GM21528 (cell line): Measurements from ENCODE around the gene LAIR2.

Experiments used
- ATAC-seq: cut with Tn5 transposase; IDR thresholded peaks from one replicate; pipeline ENCODE4 v1.9.1; 2021; ENCODE audit warnings: mild to moderate bottlenecking, moderate library complexity; ENCODE audit not compliant: unreplicated experiment, low FRiP score

LAIR2 gene

DNA sequence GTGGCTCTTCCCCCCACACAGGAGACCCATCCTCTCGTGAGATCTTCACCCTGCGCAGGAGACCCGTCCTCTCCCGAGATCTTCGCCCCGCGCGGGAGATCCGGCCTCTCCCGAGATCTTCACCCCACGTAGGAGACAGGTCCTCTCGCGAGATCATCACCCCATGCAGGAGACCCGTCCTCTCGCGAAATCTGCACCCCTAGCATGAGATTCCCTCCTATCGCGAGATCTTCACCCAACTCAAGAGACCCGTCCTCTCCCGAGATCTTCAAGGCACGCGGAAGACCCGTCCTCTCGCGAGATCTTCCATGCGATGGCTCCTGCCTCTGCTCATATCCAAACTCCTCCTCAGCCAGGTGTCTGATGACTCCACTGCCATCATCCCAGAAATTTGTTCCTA lies 24.3 kb downstream of the LAIR2 start:
- no peak for ATAC-seq

DNA sequence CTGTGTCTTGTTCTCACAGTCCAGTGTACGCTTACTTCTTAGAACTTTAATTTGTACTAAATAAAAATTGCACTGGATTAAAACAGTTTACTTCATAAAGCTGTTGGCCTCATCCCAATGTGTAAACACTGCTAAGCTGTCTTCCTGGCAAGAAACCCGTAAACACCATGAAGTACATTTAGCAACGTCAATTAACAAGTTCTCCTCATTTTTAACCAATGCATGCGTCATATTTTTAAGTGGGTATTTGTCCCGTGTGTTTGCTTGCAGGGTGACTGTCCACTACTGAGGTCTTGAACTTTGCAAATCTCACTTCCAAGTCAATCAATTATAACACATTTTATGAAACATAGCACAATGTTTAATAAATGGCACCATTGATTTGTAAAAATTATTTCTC lies 28.2 kb downstream of the LAIR2 start:
- ATAC-seq: no peak

DNA sequence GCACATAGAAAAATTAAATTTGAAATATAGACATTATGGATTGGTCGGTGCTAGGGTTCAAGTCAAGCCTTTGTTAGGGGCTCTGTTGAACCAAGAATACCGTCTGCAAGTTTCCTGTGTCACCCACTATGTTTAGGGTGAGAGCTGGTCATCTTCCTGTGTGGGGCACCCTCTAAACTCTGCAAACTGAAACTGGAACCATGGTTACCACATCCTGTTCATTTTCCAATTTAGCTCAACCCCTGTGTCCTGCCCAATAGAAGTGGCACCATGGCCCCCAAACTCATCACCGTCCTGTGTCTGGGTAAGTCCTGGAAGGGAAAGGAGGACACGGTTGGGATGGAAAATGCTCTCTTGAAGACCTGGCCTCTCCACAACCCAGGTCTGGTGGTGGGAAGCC lies 29.9 kb downstream of the LAIR2 start:
- no peak for ATAC-seq

DNA sequence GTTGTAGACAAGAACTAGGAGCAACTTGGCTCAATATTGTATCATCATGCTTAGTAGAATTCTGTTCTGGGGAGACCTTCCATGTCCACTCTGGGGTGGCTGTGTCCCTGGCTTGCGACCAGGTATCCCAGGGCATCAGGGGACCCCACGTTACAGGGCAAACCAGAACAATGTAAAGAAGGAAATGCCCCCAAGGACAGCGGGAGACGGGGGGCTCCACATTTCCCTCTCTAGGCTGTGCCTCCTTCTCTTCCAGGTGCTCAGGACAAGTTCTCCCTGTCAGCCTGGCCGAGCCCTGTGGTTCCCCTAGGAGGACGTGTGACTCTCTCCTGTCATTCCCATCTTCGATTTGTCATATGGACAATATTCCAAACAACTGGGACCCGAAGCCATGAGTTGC lies 30.8 kb downstream of the LAIR2 start:
- ATAC-seq: no peak

DNA sequence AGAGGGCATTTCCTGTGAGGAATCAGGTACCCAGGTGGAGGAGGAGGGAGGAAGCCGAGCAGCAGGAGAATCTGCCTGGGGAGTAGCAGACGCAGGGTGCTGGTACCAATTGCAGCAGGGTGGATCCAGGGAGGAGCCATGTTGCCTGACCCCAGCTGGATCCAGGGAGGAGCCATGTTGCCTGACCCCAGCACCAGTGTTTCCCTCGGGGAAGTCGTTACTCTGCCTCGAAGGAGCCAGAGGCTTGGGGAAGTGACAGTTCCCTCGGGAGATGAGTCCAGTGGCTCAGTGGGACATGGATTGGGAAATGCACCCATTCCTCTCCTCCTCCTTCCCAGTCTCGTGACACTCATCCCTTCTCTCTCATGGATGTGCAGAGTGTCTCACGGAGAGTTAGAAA lies 31.5 kb downstream of the LAIR2 start:
- no peak for ATAC-seq

DNA sequence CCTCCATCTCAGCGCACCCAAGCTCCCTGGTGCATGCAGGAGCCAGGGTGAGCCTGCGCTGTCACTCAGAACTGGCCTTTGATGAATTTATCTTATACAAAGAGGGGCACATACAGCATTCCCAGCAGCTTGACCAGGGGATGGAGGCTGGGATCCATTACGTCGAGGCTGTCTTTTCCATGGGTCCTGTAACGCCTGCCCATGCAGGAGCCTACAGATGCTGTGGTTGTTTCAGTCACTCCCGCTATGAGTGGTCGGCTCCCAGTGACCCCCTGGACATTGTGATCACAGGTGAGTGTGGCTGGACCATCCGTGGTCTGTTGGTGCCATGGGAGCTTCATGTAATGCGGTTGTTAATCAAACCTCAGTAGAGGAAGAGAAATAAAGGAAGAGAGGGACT lies 33.0 kb downstream of the LAIR2 start:
- ATAC-seq: no peak

DNA sequence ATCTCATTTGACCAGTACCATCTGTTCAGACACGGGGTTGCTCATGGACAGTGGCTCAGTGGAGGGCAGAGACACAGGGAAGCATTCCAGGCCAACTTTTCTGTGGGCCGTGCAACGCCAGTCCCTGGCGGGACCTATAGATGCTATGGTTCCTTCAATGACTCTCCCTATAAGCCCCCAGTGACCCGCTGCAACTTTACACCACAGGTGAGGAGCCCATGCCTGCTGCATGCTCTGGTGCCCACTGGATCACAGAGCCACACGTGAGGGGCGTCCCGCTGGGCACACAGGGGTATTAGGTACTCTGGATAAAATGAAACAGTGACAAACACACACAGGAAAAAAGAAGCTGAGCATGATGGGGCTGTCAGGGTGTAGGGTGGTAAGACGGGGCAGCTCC lies 34.3 kb downstream of the LAIR2 start:
- no peak for ATAC-seq

DNA sequence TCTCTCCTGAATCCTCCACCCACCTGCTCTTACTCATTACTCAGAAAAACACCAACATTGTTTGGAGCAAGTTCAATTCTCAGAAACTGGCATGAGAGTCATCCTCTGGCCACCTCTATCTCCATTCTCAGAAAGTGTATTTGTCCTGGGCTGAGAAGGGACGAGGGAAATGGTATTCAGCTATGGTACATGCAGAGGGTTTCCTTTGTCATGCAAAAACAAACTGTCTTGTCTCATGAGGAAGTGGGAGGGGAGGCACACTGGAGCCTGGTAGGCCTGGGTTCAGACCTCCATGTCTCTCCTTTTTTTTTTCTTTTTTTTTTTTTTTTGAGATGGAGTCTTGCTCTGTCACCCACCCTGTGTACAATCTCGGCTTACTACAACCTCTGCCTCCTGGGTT lies 39.1 kb downstream of the LAIR2 start:
- ATAC-seq: no peak

DNA sequence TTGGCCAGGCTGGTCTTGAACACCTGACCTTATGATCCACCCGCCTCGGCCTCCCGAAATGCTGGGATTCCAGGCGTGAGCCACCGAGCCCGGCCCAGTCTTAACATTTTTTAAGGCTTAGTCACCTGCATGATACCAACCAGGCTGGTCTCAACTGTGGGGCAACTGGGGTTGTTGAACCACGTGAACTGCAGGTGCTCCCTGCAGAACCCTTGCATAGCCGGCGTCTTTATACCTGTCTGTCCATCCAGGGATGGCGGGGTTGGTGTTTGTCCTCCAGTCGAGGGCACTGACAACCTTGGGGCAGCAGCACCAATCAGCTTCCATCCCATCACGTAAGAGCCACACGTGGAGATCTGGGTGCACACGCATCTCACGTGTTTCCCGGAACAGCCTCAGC lies 46.2 kb downstream of the LAIR2 start:
- no peak for ATAC-seq

DNA sequence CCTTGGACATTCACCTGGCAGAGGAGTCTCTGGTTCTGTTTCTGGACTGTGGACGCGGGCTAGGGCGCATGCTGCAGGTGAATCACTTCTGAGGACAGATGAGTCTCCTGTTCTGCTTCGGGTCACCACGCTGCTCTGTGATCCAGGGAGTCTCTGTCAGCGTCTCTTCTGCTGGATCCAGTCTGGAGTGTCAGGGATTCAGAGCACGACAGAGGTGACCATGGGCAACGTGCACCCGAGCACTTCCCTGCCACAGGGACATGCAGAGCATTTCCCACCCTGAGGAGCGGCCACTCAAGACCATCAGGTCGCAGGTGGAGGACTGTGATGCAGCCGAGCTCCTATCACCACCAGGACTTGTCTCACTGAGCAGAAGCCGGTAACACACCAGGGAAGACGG lies 46.6 kb downstream of the LAIR2 start:
- ATAC-seq: no peak

DNA sequence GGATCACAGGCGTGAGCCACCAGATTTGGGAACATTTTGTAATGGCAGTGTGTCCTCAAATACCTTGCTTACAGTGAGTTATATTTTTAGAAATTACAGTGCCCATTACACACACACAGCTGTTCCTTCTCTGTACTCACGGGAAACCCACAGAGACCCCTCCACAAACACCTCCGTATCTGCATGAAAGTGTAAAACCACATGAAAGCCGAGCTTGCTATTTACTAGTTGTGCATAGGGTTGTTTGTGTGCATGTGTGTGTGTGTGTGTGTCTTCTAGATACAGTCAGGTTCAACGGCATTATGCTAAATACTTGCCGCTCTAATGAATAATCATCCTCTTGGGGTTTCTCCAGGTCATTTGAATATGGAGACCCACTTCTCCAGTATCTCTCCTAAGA lies 48.7 kb downstream of the LAIR2 start:
- no peak for ATAC-seq

DNA sequence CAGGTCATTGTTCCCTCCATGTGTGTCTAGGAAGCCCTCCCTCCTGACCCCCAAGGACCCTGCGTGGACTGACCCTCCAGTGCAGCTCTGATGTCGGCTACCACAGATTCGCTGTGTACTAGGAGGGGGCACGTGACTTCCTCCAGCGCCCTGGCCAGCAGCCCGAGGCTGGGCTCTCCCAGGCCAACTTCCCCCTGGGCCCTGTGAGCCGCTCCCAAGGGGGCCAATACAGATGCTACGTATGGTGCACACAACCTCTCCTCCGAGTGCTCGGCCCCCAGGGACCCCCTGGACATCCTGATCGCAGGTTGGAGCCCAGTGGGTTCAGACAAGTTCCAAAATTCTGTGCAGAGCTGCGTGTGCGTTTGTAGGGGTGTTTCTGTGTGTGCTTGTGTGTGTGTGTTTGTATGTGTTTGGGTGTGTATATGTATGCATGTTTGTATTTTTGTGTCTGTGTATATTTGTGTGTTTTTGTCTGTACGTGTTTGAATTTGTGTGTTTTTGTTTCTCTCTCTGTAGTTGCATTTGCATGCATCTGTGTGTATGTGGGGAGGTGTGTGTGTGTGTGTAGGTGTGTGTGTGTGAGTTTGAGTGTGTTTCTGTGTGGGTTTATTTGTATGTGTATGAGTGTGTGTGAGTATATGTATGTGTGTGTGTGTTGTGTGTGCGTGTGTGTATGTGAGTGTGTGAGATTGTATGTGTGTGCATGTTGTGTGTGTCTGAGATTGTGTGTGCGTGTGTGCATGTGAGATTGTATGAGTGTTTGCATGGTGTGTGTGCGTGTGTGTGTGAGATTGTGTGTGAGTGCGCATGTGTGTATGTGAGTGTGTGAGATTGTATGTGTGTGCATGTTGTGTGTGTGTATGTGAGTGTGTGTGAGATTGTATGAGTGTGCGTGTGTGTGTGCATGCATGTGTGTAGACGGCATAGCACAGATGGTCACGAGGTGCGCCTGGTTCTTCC lies 49.6 kb downstream of the LAIR2 start:
- no peak for ATAC-seq

DNA sequence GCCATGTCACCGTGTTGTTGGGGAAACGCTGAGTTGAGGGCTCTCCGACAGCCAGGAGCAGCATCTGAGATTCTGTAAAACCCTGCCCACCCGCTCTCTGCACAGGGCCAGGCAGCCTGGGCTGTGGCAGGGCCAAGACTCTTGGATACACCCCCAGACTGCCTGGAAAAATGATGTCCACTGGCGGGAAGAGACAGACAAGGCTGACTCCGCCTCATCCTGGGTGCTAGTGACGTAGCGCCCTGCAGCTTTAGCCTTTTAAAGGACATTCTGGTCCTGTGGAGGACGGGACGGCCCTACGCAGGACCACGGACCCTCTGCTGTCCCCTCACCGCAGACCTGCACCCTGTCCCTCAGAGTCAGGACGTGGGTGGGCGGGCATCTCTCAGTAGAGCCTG lies 50.3 kb downstream of the LAIR2 start:
- ATAC-seq: no peak

DNA sequence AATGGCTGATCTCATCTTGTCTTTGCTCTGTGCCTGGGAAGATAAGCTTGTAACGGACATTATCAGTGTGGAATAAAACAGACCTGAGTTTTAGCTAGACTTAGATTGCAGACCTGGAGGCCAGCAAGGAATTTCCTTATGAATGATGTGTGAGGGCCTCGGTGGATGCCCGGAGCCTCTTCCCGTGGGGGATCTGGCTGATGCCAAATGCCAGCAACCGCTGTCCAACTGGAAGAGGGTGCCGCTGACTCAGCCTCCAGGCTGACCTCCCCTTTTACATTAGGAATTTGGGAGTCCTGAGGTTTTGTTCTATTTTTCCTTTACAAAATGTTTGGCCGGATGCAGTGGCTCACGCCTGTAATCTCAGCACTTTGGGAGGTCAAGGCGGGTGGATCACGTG lies 51.4 kb downstream of the LAIR2 start:
- no peak for ATAC-seq

DNA sequence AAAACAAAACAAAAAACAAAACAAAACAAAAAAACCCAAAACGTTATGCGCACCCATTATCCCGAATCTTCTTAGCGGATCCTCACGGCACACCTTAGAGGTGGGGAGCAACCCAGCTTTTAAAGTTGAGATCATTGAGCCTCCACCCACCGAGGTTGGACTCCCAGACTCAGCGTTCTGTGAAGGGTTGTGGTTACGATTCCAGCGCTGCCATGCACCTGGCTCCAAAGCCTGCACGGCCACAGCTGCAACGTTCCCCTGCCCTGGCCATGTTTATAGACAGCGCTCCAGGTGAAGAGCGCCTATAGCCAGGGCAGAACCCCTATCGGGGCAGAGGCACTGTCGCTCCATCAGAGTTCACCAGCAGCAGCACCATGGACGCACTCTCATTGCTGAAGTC lies 52.3 kb downstream of the LAIR2 start:
- ATAC-seq: no peak

DNA sequence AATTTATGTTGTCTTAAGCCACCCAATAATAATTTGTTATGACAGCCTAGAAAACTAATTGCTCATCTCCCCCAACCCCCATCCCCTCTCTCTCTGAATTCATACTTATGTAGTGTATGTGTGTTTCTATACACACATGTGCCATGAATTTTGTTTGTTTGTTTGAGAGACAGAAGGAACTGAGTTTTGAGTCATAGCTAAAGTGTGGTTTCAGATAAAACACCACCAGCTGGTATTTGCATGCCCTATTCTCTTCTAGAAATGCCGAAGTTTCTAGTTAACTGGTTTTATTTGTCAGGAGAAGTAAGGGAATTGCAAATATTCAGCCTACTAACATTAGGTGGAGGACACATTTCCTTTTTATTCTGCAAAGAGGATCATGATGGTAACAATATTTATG lies 53.6 kb downstream of the LAIR2 start:
- no peak for ATAC-seq

DNA sequence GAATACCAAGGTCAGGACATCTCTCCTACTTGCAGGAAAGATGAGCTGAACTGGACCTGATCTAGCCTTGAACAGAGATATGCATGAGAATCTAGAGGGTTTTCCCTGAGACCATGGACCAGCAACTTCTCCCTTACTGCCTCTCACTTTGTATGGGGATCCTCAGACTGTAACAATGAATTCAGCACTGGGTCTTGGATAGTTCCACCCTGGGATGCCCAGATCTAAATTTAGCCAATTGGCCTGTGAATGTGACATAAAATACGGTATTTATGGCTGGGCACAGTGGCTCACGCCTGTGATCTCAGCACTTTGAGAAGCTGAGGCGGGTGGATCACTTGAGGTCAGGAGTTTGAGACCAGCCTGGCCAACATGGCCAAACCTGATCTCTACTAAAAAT lies 55.7 kb downstream of the LAIR2 start:
- no peak for ATAC-seq
